Effector CD8-positive, alpha-beta T cell (primary cell): Measurements from ENCODE around the gene ZFAND6.
A peak's percentile ranks its signal among the peaks of the same experiment; 100 is the strongest.
"Not testable (repeated sequence)": the region's sequence is repeated elsewhere in the genome, so short reads cannot be mapped to it uniquely, and the experiment has no call there.

Experiments
- DNase-seq: peaks from one replicate; lab custom pipeline; 2025; lab: John Stamatoyannopoulos, UW

Gene ZFAND6

GRCh38 chr15:80151576-80151975 is 92.1 kb downstream of the ZFAND6 start:
- DNase-seq = no peak

DNA sequence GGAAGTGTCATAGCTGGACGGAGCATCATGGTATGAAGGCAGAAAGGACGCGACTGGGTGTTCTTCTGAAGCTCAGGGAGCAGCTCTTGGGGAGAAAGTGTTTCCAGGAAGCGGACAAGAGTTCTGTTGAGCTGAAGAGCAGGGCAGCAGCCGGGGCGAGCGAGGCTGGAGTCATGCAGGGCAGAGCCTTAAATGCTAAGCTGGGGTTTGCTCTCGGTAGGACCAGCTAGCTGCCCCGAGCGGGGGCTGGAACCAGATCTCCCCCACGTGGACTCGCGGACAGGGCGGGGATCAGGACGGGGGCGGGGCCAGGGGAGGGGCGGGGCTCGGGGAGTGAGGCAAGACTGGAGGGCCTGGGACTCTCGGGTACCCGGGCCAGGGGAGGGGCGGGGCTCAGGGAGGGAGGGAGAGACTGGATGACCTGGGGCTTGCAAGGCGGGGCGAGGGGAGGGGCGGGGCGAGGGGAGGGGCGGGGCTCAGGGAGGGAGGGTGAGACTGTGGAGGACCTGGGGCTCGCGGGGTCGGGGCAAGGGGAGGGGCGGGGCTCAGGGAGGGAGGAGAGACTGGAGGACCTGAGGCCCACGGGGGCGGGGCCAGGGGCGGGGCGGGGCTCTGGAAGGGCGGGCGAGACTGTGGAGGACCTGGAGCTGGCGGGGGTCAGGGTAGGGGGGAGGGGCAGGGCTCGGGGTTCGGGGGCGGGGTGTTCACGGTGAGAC is 92.9 kb downstream of the ZFAND6 start:
- peak; percentile 93 for DNase-seq

- DNase-seq = no peak
Observed at GRCh38 chr15:80152896-80153876, 93.7 kb downstream of the ZFAND6 start, which contains the start of gene FAH. FAH (plus strand) TSS chr15:80152999; CDS start chr15:80153055, 56 bp downstream.

- DNase-seq = no peak
Observed at GRCh38 chr15:80153900-80154299, 94.4 kb downstream of the ZFAND6 start.

DNA sequence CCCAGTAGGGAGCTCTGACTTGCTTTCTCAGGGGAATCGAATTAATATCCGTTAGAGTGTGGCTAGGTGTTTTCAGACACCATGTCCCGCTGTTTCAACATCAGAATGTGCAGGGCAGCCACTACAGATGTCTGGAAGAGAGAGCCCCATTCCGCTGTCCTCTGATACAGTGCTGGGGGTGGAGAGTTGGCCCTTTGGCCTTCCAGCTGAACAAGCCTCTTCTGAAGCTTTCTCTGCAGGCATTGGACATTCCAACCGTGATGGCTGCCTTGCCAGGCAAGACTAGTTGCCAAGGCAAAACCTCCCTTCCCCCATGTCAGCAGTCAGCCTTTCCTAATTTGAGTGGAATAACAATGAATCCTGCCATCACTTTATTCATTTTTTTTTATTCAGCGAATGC is 94.9 kb downstream of the ZFAND6 start:
- DNase-seq = no peak

DNA sequence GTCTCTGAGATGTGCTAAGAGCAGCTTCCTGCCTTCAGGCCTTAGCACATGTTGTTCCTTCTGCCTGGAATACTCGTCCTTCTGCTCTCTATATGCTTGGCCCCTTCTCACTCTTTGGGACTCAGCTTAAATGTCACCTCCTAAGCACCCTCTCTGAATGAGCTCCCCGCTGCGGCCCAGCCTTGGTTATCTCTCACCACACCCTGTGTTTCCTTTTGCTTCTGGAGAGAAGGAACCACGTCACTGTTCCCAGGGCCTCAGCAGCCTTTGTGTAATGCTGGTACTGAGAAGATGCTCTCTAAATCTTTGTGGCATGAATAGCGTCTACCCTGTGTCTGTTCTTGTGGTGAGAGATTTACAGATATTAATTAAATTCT is 95.5 kb downstream of the ZFAND6 start:
- no peak for DNase-seq

DNA sequence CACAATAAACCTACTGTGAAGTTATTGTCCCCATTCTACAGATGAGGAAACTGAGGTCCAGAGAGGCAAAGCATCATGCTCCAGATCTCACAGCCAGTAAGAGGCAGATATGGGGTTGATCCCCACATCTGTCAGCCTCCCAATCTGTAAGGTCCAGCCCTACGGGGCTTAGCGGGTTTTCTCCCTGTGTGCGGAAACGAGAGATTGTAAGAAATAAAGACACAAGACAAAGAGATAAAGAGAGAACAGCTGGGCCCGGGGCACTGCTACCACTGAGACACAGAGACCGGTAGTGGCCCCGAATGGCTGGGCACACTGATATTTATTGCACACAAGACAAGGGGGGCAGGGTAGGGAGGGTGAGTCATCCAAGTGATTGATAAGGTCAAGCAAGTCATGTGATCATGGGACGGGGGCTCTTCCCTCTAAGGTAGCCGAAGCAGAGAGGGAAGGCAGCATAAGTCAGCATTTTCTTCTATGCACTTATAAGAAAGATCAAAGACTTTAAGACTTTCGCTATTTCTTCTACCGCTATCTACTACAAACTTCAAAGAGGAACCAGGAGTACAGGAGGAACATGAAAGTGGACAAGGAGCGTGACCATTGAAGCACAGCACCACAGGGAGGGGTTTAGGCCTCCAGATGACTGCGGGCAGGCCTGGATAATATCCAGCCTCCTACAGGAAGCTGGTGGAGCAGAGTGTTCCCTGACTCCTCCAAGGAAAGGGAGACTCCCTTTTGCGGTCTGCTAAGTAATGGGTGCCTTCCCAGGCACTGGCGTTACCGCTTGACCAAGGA is 96.1 kb downstream of the ZFAND6 start:
- DNase-seq = not testable (repeated sequence)

DNA sequence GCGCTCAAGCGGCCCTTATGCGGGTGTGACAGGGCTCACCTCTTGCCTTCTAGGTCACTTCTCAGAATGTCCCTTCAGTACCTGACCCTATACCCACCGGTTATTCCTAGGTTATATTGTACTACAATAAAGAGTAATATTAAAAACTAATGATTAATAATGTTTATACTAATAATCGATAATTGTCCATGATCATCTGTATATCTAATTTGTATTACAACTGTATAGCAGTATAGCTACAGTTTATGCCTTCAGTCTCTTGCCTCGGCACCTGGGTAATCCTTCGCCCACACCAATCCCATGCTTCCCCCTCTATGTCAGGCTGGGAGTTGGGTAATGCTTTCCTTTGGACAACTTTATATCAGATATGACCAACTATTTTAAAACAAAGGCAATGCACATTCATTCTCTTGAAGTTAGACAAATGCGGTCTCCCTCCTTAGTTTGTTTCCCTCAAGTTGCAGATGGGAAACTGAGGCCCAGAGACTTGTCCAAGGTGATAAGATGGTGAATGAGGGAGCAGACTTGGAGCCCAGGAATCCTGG is 96.8 kb downstream of the ZFAND6 start:
- DNase-seq = no peak

DNA sequence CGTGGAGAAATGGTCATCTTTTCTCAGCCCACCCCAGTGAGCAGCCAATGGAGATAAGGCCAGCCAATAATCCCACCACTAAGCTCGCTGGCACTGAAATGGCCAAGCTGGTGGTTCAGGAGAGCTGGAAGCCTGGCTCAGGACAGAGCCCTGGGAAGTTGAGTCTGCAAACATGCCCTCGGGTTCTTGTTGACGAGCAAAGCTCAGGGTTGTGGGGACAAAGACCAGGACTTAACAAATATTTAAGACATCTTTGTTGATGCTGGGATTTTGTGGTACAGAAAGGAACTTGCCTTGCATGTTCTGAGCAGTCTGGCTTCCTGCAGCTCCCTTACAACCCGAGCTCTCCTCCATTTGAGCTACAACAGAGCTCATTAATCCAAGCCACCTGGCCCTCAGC is 97.7 kb downstream of the ZFAND6 start:
- no peak for DNase-seq

GRCh38 chr15:80159301-80159700 is 99.8 kb downstream of the ZFAND6 start:
- no peak for DNase-seq

DNA sequence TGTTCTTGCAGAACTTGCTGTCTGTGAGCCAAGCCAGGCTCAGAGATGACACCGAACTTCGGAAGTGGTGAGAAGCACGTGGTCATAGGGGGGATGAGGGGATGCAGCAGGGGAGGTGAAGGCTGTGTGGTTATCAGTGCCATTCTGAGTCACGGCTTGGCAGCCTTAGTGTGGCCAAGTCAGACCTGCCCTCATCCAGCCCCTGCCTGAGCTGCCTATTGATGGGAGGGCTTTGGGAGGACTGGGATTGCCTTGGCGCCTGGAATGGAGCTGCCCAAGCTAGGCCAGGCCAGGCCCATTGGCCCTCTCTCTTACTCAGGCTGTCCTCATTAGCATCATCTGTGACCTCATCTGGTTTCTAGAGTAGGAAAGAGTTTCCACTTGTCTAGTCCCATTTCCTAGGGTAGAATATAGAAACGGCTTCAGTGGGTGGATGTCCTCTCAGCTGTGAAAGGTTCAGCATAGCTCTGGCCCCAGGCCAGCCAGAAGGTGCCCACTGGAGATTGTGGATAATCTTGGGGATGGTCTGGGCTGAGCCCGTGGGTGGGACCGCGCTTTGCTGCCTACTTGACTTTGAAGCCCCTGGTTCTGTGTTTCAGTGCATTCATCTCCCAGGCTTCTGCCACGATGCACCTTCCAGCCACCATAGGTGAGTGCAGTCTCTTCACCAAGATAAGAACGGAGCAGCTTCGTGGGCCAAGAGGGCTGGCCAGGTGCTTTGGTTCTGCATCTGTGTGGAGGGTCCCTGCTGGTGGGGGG is 100.5 kb downstream of the ZFAND6 start:
- no peak for DNase-seq

DNA sequence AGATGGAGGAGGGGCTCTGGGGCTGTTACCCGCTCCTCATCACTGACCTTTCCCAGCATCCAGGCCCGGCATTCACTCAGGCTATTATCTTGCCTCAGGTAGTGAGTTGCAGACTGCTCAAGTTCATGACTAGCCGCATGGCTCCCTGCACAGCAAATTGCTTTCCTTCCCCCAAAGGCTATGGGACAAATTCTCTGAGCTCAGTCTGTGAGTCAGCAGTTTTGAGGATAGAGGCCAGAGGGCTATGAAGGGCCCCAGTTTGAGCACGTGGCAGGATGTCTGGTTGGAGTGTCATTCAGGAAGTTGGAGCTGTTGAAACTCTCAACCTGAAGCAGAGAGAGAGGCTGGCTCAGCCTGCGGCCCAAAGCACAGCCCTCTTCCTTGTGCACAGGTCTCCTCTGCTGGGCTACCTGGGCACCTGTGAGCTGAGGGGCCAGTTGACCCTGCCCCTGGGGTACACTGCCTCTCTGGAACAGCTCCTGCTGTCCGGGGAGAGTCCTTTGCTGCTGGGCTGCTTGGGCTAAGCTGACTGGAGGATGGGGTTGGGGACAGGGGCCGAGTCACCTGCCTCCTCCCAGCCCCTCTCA is 101.2 kb downstream of the ZFAND6 start:
- DNase-seq = no peak

GRCh38 chr15:80161468-80162016 is 102.1 kb downstream of the ZFAND6 start:
- DNase-seq = no peak

- DNase-seq = no peak
Observed at GRCh38 chr15:80162059-80162554, 102.6 kb downstream of the ZFAND6 start.

DNA sequence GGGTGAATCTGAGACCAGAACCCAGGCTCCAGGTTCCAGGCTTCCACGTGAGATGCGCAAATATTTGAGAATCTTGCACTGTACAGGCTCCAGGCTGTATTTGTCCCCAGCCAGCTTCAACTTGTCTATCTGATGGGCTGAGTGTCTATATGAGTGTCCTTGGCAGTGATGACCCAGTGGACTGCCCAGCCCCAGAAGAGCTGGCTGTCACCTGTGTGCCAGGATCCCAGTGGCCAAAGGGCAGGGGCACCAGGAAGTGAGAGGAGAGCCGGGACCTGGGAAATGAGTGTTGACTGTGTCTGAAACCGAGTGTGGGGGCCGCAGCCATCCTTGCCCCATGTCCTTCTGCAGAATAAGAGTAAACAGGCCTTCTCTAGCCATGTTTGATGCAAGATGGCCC is 103.7 kb downstream of the ZFAND6 start:
- DNase-seq = no peak

DNA sequence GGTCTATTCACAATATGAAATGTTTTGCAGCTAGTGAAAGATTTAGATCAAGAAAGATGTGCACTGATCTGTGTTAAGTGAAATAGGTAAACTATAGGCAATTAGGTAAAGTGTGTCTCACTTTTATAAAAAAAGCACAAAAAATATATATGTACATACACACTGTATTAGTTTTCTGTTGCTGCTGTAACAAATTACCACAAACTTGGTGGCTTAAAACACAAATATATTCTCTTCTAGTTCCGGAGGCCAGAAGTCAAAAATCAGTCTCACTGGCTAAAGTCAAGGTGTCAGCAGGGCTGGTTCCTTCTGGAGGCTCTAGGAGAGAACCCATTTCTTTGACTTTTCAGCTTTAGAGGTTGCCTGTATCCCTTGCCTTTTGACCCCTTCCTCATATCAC is 104.4 kb downstream of the ZFAND6 start:
- no peak for DNase-seq

DNA sequence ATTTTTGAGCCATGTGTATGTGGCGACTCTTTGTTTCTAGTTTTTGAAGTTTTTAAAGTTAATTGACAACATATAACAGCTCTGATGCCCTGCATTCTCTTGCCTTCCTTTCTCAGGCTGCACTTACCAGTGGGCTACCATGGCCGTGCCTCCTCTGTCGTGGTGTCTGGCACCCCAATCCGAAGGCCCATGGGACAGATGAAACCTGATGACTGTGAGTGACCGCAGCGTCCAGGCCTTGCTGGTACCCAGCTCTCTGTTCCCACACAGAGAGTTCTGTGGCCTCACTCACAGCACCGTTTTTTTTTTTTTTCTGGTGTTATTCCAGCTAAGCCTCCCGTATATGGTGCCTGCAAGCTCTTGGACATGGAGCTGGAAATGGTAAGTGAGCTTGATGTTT is 108.5 kb downstream of the ZFAND6 start:
- DNase-seq = no peak

GRCh38 chr15:80168421-80168820 is 108.9 kb downstream of the ZFAND6 start:
- no peak for DNase-seq

- no peak for DNase-seq
Observed at GRCh38 chr15:80169768-80170357, 110.4 kb downstream of the ZFAND6 start.

- DNase-seq = no peak
Observed at GRCh38 chr15:80170596-80170995, 111.1 kb downstream of the ZFAND6 start.
